ENCODE results near the gene DET1.

DET1 gene

GRCh38 chr15:88467073-88467934 is 79.2 kb downstream of the DET1 start, which contains the start of the genes MRPL46 and MRPS11:
Gene MRPL46 (minus strand): TSS chr15:88467388. CDS start chr15:88467377, 11 bp downstream.
Gene MRPS11 (plus strand): TSS chr15:88467708. CDS start chr15:88467718, 10 bp downstream.
- peak; percentile 75 to 77 for DNase-seq (ENCODE audit: low read depth in 2 of 2)

- no peak for DNase-seq (ENCODE audit: low read depth in 2 of 2)
Observed at GRCh38 chr15:88465633-88466224, 80.8 kb downstream of the DET1 start.

- no peak for DNase-seq (ENCODE audit: low read depth in 2 of 2)
Observed at GRCh38 chr15:88463870-88464532, 82.5 kb downstream of the DET1 start.

Measured in fibroblast of skin of left quadriceps (primary cell).